K562 (cell line): ENCODE measurements around the gene CENPA. TPM values are rescaled to one million over a fixed set of nuclear protein-coding genes. Genes with fewer than 3 reads are reported as not detected.

Source experiments
- ATAC-seq: fragments of 200-7000 bp; cut with Tn5 transposase; 3 replicates; pipeline ENCODE4 v1.9.1; 2020; ENCODE audit warnings: moderate library complexity
- BruUV-seq: library from RNA; stranded (reverse); fragments of 400-500 nt; replicated peaks from 2 replicates; lab custom pipeline; 2021; lab: Mats Ljungman, UMichigan
- CTCF ChIA-PET: fragments of 300-600 bp; formaldehyde crosslinking; extraction: SDS; loops from one replicate; lab custom pipeline; 2021; ENCODE audit warnings: low intra/inter-chr PET ratio; lab: Yijun Ruan, JAX
- POLR2A ChIA-PET: fragments of 300-600, 350-650 bp; sonication (Branson Sonifier 250); formaldehyde crosslinking; extraction: SDS; loops from one replicate; lab custom pipeline; 2021; ENCODE audit warnings: antibody characterized with exemption, inconsistent platforms; lab: Yijun Ruan, JAX
- DNase-seq, 4 experiments: peaks; one replicate each; pipeline versions ENCODE4 v3.0.0 to v3.0.0-alpha.2; 2011 to 2018; ENCODE audit warnings: low spot score in 3 of 4, mixed read lengths in 3 of 4; ENCODE audit errors: extremely low read depth in 1 of 4
- FAIRE-seq: peaks from 2 replicates; lab custom pipeline; 2011; peaks lifted over from hg19 to GRCh38; lab: Jason Lieb, UNC
- H2AFZ ChIP-seq: 2 replicates; pipeline ENCODE4 v1.6.0; 2011; ENCODE audit warnings: low read depth, low read length, control low read depth, inconsistent platforms
- H3K27ac ChIP-seq: fragments of 200-600 bp; 3 replicates; pipeline ENCODE4 v1.8.0; 2011; ENCODE audit warnings: low read depth, mild to moderate bottlenecking, control low read depth, inconsistent platforms, low read length, moderate library complexity, mixed read lengths; ENCODE audit errors: extremely low read depth
- H3K27me3 ChIP-seq, 2 experiments: fragments of 300-600 bp in 1 of 2; 2 replicates in 1 of 2; 3 replicates in 1 of 2; pipeline versions ENCODE4 v1.6.0 to v1.8.0; 2011; ENCODE audit warnings: inconsistent platforms in 2 of 2, low read length in 2 of 2, mild to moderate bottlenecking in 1 of 2, mixed read lengths in 1 of 2, moderate library complexity in 1 of 2; ENCODE audit not compliant: control insufficient read depth in 2 of 2, insufficient read depth in 2 of 2
- H3K36me3 ChIP-seq: fragments of 300-600 bp; 3 replicates; pipeline ENCODE4 v1.8.0; 2011; ENCODE audit warnings: mild to moderate bottlenecking, low read length, inconsistent platforms; ENCODE audit not compliant: control insufficient read depth, insufficient read depth
- H3K4me1 ChIP-seq, 2 experiments: fragments of 200-600 bp in 1 of 2; replicated peaks in 1 of 2; 2 replicates in 1 of 2; 3 replicates in 1 of 2; pipeline versions ENCODE4 v1.5.1 to v1.8.0; 2011; ENCODE audit warnings: inconsistent platforms in 2 of 2, low read length in 2 of 2, mild to moderate bottlenecking in 1 of 2, mixed read lengths in 1 of 2, moderate library complexity in 1 of 2; ENCODE audit not compliant: control insufficient read depth in 2 of 2, insufficient read depth in 2 of 2
- H3K4me2 ChIP-seq: 2 replicates; pipeline ENCODE4 v1.6.1; 2011; ENCODE audit warnings: low read length, control low read depth, inconsistent platforms, mixed read lengths; ENCODE audit not compliant: insufficient read depth
- H3K4me3 ChIP-seq: fragments of 200-600 bp; sonication (generic), shearing (Covaris generic); 2 replicates; pipeline ENCODE4 v1.5.1; 2016; ENCODE audit warnings: control low read depth, inconsistent platforms
- H3K79me2 ChIP-seq: fragments of 200-600 bp; 3 replicates; pipeline ENCODE4 v1.8.0; 2011; ENCODE audit warnings: low read length, inconsistent platforms; ENCODE audit not compliant: control insufficient read depth, insufficient read depth
- H3K9ac ChIP-seq, 2 experiments: 2 replicates each; pipeline versions ENCODE4 v1.6.0 to v1.6.1; 2011; ENCODE audit warnings: low read depth in 2 of 2, low read length in 2 of 2, control low read depth in 1 of 2, inconsistent platforms in 1 of 2, mild to moderate bottlenecking in 1 of 2, mixed read lengths in 1 of 2; ENCODE audit not compliant: insufficient read depth in 1 of 2
- H3K9me1 ChIP-seq: one replicate; pipeline ENCODE4 v1.6.0; 2011; ENCODE audit warnings: inconsistent platforms, mild to moderate bottlenecking, low read length, moderate library complexity; ENCODE audit not compliant: control insufficient read depth, insufficient read depth
- H3K9me3 ChIP-seq: replicated peaks from 2 replicates; pipeline ENCODE4 v1.5.1; 2011; ENCODE audit warnings: low read depth, low read length, inconsistent platforms; ENCODE audit not compliant: control insufficient read depth, insufficient read depth
- H4K20me1 ChIP-seq: replicated peaks from 2 replicates; pipeline ENCODE4 v1.6.1; 2011; ENCODE audit warnings: low read length, inconsistent platforms, mixed read lengths; ENCODE audit not compliant: control insufficient read depth, insufficient read depth
- BRF1 ChIP-seq: IDR thresholded peaks from 3 replicates; pipeline ENCODE4 v1.6.1; 2011; ENCODE audit warnings: borderline replicate concordance, mild to moderate bottlenecking; ENCODE audit not compliant: insufficient read length; ENCODE audit errors: extremely low read depth
- CTCF ChIP-seq, 3 experiments: IDR thresholded peaks in 2 of 3; conservative IDR thresholded peaks in 1 of 3; 2 replicates each; pipeline ENCODE4 v1.5.1; 2011 to 2012; ENCODE audit warnings: low read length in 3 of 3, mild to moderate bottlenecking in 3 of 3, control low read depth in 2 of 3, improper control_type of control experiment in 1 of 3, inconsistent platforms in 1 of 3, low read depth in 1 of 3, mixed read lengths in 1 of 3, moderate library complexity in 1 of 3; ENCODE audit not compliant: insufficient read depth in 2 of 3
- RAD21 ChIP-seq, 2 experiments: fragments of 250-450 bp in 1 of 2; fragments of 450-650 bp in 1 of 2; sonication (Bioruptor Pico) in 1 of 2; formaldehyde crosslinking in 1 of 2; IDR thresholded peaks in 1 of 2; conservative IDR thresholded peaks in 1 of 2; 2 replicates each; pipeline versions ENCODE4 v1.4.0 to v1.8.0; 2020 to 2022; ENCODE audit warnings: mild to moderate bottlenecking in 2 of 2, moderate library complexity in 1 of 2
- REST ChIP-seq, 2 experiments: fragments of 450-650 bp; formaldehyde crosslinking in 1 of 2; IDR thresholded peaks; 2 replicates each; pipeline versions ENCODE4 v1.4.0 to v1.6.1; 2014 to 2020; ENCODE audit warnings: mild to moderate bottlenecking in 2 of 2, borderline replicate concordance in 1 of 2, low read depth in 1 of 2
- WGBS: fragments of 100-300 bp; shearing (Covaris generic); methylation state at CpG from one replicate; pipeline ENCODE4 v1.1.6; 2016; ENCODE audit warnings: low coverage, mixed read lengths; ENCODE audit not compliant: insufficient coverage; ENCODE audit errors: missing lambda C conversion rate; 5-methylcytosine and 5-hydroxymethylcytosine counted together
- in situ Hi-C: fragments of 300-500 bp; cut with MboI; formaldehyde crosslinking; loops from 4 replicates; pipeline ENCODE4 v1.15.0; 2018; ENCODE audit warnings: inconsistent platforms, mixed read lengths
- intact Hi-C: fragments of 100-400 bp; cut with micrococcal nuclease; formaldehyde crosslinking; loops from 2 replicates; pipeline ENCODE4 v1.14.2; 2022
- polyA plus RNA-seq, 8 experiments: library from polyadenylated mRNA; depleted of rRNA in 4 of 8; stranded (reverse) in 5 of 8; unstranded in 3 of 8; fragments of >200 nt; fragmentation: Nextera tagmentation in 2 of 8; fragmentation: Illumina TruSeq in 1 of 8; extraction: Ambion mirVana in 2 of 8; extraction: Trizol in 1 of 8; gene quantifications; 2 replicates each; pipeline versions ENCODE4 v1.2.1 to v1.2.3, GENCODE V29; 2011 to 2014; ENCODE audit warnings: inconsistent platforms in 1 of 8, missing spikeins in 1 of 8
- total RNA-seq, 7 experiments: library from RNA; depleted of rRNA in 6 of 7; stranded (reverse); fragments of >200 nt in 6 of 7; fragmentation: Illumina TruSeq in 2 of 7; extraction: Trizol in 2 of 7; gene quantifications; 2 replicates each; pipeline versions ENCODE4 v1.2.1 to v1.2.3, GENCODE V29; 2011 to 2021; ENCODE audit warnings: low replicate concordance in 1 of 7
- TF ChIP-seq, protein P1 (sequence below): sonication (generic); formaldehyde crosslinking; IDR thresholded peaks from 2 replicates; pipeline ENCODE4 v1.8.1; 2023; ENCODE audit warnings: mild to moderate bottlenecking, missing genetic modification reagents

The CENPA gene
- total and polyA plus RNA-seq, 9 of the 15 experiments (the other 6 are each of a cell fraction or from before 2014, with no cell fraction given) = 11.3 to 61.7 (median 44.7) TPM

GRCh38 chr2:26840937-26841610 lies 55.2 kb downstream of the CENPA start:
- Histone ChIP-seq H3K9ac (no peak overlapping the region), H3K4me2 (no peak overlapping the region), H3K27ac (no peak overlapping the region), H4K20me1 (no peaks in the 10 kb centered on the region), H3K9me1 (no peaks in the 10 kb centered on the region), H2AFZ (no peak overlapping the region), H3K9me3 (no peaks in the 10 kb centered on the region), H3K27me3 (peaks cover 29 to 34% of the 10 kb centered on the region in 2 experiments), H3K4me3 (no peak overlapping the region), H3K36me3 (no peaks in the 10 kb centered on the region), H3K79me2 (no peaks in the 10 kb centered on the region), H3K4me1 (no peaks in the 10 kb centered on the region)
- TF ChIP-seq REST (IDR thresholded peaks at IDR 0.05; ENCODE audit: borderline replicate concordance) (peak; percentile 40; the same call in 1 of the 2 replicates), REST (CRISPR knock-in tag; IDR thresholded peaks at IDR 0.05; ENCODE audit: low read depth) (no peak), BRF1 (no peak), CTCF (IDR thresholded peaks at IDR 0.05 in 2 of 3, conservative IDR thresholded peaks at IDR 0.05 in 1 of 3; ENCODE audit: insufficient read depth in 2 of 3, low read depth in 1 of 3, low read length in 3 of 3) (peak; percentile 35 to 49 (median 45); a peak in 5 of 6 replicates), RAD21 (CRISPR knock-in tag; conservative IDR thresholded peaks at IDR 0.05 in 1 of 2, IDR thresholded peaks at IDR 0.05 in 1 of 2) (peak in 1 of 2 experiments; percentile 53; a peak in 2 of 4 replicates)
- TF ChIP-seq, protein P1, sequence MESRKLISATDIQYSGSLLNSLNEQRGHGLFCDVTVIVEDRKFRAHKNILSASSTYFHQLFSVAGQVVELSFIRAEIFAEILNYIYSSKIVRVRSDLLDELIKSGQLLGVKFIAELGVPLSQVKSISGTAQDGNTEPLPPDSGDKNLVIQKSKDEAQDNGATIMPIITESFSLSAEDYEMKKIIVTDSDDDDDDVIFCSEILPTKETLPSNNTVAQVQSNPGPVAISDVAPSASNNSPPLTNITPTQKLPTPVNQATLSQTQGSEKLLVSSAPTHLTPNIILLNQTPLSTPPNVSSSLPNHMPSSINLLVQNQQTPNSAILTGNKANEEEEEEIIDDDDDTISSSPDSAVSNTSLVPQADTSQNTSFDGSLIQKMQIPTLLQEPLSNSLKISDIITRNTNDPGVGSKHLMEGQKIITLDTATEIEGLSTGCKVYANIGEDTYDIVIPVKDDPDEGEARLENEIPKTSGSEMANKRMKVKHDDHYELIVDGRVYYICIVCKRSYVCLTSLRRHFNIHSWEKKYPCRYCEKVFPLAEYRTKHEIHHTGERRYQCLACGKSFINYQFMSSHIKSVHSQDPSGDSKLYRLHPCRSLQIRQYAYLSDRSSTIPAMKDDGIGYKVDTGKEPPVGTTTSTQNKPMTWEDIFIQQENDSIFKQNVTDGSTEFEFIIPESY = no peak
- WGBS = 3% methylated on average over 4 of the region's 4 CpGs
- in situ Hi-C loops (loop anchor here (5.0 to 10.0 kb wide), 3 partner anchors 104 to 454 kb away; no protein-coding TSS in a partner anchor), intact Hi-C loops (loop anchor here (5.0 to 10.0 kb wide), 3 partner anchors 234 to 444 kb away; partner anchors contain the start of gene TRIM54)
- BruUV-seq = no TSS peak
- peak; percentile 94 for ATAC-seq
- peak in 2 of 4 experiments; percentile 35 to 38 for DNase-seq
- CTCF ChIA-PET = no interaction called here
- POLR2A ChIA-PET = interaction anchor here (1.4 kb wide), 1 partner anchor 81 kb away, joined by 3 read pairs; no protein-coding TSS in a partner anchor
- peak; percentile 74 for FAIRE-seq
